Measurements from ENCODE around the gene HOOK2.
"Not testable (repeated sequence)": the region's sequence is repeated elsewhere in the genome, so short reads cannot be mapped to it uniquely, and the experiment has no call there.

The HOOK2 gene

GRCh38 chr19:12751635-12752034 lies 23.7 kb downstream of the HOOK2 start, which contains the start of gene BEST2:
Gene BEST2, plus strand, starts transcription at chr19:12751791. Its CDS starts 802 bp downstream, at chr19:12752593.
- DNase-seq = no peak

DNA sequence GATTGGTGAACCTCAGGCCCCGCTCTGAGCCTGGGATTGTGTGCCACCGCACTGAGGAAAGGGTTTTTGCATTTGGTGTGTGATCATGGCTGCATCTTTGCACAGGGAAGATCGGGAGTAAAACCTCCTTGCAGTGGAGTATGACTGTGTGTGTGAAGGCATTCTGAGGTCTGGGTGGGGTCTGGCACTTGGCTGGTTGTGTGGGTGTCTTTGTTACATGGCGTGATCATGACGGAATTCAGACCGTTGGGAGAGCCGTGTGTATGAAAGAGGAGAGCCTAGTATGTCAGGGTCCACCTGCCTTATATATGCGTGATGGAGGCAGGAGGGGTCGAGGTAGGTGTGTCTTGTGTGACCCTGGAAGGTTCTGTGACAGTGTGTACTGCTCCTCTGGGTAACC lies 24.5 kb downstream of the HOOK2 start:
- no peak for DNase-seq

GRCh38 chr19:12749938-12750521 lies 25.3 kb downstream of the HOOK2 start:
- DNase-seq = no peak

DNA sequence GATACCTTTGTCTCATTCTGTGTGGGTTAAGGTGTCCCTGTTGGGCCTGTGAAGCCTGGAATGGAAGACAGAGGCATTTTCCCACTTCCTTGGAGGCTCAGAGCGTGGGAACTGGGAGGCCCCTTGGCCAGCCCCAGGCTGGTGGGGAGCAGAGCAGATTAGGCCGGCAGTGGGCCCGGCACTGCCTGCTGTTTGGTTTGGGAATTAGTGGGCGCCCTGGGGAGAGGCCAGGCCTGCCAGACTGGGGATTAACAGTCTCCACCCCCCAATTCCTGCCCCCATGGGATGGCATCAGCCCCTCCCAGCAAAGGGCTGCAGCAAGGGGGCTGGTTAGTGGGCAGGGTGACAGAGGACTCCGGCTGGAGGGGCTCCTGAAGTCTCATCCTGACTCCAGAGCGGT lies 26.9 kb downstream of the HOOK2 start:
- DNase-seq = no peak

DNA sequence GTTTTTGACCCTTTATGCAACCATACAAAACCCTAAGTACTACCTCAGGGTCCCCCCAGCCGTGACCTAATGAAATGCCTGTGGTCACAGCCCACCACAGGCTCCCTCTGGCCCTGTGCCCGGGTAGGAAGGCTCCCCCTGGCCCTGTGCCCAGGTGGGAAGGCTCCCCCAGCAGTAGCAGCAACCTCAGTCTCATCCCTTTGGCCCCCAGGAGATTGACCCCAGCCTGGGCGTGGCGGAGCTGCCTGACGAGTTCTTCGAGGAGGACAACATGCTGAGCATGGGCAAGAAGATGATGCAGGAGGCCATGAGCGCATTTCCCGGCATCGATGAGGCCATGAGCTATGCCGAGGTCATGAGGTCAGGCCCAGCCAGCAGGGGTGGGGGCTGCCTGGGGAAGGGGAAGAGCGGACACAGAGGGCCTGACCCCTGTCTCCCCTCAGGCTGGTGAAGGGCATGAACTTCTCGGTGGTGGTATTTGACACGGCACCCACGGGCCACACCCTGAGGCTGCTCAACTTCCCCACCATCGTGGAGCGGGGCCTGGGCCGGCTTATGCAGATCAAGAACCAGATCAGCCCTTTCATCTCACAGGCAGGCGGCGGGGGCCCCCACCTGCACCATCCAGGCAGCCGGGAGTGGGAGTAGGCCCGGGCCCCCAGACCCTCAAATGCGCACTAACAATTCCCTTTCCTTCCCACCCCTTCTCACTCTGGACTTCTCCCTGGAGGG lies 30.0 kb downstream of the HOOK2 start:
- no peak for DNase-seq

DNA sequence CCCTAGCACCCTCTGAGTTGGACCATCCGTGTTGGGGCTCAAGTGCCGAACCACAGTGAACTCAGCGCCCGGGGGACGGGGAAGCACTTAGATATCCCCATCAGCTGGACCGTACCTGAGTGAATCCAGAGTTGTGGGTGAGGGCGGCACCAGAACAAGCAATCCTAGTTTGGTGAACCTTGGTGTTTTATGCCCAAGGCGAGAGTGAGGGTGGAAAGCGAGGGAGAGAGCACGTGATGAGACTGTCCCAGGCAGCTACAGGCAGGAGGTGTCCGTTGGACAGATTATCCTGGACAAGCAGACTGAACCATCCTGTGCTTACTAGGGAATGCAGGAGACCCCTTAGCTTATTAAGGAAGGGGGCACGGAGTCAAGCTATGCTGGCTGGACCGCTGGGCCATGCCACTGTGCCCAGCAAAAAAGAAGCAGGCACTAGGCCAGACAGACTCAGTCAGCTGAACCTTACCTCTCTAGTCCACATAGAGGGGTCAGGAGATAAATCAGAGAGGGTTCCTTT lies 37.5 kb downstream of the HOOK2 start:
- no peak for DNase-seq

DNA sequence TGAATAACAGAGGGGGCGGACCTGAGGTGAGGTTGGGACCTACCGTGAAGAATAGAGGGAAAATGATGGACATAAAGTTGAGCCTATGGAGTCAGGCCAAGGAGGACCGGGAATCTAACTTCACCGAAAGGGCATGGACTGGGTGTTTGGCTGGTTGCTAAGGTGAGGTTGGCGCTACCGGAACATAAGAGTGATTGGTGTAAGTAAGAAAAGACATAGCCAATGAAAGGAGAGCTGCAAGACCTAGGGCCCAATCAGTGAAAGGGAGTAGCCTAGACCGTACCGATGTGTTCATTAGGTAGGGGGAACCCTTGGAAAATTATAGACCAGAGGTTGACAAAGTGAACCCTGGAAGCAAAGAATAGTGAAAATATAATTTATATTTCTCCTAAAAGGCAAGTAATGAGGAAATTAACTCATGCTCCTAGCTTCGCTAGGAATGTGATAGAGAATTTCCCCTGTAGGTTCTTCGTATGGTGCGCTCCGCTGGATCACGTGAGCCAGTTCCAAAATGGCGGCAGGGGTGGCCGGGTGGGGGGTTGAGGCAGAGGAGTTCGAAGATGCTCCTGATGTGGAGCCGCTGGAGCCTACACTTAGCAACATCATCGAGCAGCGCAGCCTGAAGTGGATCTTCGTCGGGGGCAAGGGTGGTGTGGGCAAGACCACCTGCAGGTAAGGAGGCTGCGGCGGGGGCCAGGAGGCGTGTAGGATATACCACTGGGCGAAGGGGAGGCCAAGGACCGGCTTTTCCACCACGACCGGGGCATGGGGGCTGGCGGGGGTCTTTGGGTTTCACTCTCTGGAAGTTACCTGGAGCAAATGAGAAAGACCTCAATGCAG lies 38.1 kb downstream of the HOOK2 start, which contains the start of gene GET3:
Gene GET3, plus strand, starts transcription at position 503 of the 840 bp plus-strand sequence. Its CDS starts 9 bp downstream, at position 512.
- DNase-seq = peak; percentile 70 to 71

DNA sequence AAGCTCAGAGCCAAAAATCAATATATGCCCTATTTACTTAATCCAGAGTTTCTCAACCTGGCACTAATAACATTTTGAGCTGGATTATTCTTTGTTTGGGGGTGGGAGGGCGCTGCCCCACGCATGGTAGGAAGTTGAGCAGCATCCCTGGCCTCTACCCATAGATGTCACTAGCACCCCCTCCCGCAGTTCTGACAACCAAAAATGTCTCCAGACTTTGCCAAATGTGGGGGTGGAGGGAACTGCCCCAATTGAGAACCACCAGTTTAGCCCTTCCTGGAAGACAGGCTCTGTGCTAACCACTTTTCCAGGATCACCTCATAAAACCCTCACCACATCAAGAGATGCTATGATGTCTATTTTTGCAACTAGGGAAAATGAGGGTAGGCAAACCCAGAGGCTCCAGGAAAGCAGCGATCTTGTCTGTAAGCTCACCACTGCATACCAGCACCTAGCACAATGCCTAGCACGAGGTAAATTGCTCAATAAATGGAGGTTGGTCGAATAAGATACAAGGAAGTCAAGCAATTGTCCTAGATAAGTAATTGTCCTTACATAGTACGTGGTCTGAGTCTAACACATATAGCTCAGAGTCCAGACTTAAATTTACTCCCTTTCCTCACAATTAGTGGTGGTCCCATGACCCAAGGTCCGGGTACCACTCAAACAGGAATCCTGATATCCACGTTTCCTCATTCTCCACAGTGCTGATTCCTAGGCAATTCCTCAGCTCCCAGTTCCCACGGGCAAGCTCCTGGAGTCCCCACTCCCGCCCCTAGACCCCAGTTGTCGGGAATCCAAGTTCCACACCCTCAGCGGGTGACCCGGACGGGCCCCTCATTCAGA lies 41.8 kb downstream of the HOOK2 start:
- peak; percentile 45 to 57 for DNase-seq

GRCh38 chr19:12731337-12731736 lies 44.0 kb downstream of the HOOK2 start:
- DNase-seq = no peak

DNA sequence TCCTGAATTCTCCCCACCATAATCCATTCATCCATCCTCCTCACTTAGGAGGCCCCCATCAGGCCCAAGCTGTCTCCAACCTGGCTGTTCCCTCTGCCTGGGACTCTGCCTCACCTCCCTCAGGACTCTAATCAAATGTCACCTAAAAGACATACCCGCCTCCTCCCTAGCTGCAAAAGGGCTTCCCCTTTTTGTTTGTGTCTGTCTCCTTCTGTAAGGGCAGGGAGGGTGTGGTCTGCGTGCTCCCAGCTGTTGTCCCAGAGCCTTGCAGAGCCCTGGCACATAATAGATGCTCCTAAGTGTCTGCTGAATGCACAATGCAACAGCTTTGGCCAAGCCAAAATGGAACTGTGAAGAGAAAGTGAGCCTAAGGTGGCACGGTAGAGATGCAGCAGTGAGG lies 45.3 kb downstream of the HOOK2 start:
- no peak for DNase-seq

GRCh38 chr19:12727745-12728433 lies 47.5 kb downstream of the HOOK2 start:
- DNase-seq = no peak

GRCh38 chr19:12726988-12727316 lies 48.4 kb downstream of the HOOK2 start:
- no peak for DNase-seq

- DNase-seq = not testable (repeated sequence)
Measured at GRCh38 chr19:12725612-12726011, 49.7 kb downstream of the HOOK2 start.

DNA sequence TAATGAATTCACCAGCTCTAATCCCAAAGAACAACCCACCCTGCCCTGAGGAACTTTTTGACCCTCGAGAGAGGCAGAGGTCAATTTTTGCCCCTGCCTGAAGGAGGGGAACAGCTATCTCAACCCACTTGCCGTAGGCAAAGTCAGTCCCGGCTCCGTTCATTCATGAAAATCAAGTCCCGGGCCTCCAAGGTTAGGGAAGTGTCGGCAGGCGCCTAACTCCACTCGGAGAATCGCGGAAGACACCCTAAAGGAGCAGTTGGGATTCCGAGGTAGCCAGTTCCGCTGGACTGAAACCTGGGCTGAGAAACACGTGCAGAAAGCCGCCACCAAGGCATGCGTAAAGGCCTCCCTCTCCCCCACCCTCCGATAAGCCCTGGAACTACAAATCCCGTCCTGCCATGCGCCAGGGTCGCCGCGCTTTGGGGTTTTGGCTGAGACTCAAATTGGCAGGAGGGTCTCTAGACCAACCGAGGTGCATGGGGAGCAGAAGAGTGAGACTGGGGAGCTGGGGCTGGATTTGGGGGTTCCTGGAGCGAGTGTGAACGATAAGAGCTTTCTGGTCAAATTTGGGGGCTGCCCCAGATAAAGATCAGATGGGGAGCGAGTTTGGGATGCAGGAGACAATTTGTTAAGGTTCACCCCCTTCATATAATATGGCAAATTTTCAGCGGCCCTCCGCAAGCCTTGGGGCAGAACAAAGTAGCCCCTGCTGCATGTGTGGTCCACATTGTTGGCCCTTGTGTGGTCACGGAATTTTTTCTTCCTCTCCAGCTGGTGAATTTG lies 51.5 kb downstream of the HOOK2 start, which contains the start of gene TNPO2:
Gene TNPO2, minus strand, starts transcription at position 292 of the 786 bp plus-strand sequence. CDS start 2,955 bp downstream, outside the sequence.
- peak; percentile 74 for DNase-seq

DNA sequence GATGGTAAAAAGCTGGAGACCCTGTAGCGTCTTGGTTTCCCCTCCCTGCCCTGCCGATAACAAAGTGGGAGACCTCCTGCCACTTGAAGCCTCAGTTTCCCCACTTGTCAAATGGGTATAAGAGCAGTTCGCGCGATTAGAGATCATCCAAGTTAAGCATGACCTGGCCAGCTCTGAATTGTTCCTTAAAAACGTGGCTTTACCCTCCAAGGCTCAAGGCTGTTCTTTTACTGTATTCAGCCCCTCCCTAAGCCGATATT lies 52.0 kb downstream of the HOOK2 start:
- no peak for DNase-seq

DNA sequence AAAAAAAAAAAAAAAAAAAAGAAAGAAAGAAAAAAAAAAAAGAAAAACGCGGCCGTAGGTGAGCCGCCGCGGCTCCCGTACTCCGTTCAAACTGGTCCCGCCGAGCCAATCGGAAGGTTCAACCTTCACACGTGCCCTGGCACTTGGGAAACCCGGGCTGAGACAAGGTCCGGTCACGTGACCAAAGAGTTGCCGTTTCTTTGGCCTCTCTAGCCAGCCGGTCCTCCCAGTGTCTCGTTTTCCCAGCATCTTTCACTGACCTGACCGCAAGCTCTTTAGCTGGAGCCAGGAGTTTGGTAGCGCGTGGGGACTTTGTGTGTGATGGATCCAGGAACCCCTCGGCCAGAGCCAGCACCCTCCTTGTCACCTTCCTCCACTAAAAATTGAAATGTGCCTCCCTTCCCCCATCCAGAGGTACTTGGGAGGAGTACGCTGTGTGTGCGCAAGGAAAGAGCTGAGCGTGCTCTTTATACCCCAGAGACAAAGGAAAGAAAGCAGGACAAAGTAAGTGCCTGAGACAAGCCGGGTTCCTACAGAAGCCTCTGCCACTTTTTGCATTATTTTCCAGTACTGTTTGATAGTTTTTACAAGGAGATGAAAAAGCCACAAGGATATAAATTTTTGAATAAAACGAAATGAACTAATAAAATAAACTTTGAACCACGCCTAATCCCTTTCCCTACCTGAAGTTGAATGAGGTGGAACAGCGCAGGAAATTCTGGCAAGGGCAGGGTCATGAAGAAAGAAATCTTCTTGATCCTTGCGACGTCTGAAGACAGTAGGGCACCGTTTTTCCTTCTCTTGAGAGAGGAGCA lies 52.6 kb downstream of the HOOK2 start:
- peak; percentile 81 to 94 for DNase-seq

DNA sequence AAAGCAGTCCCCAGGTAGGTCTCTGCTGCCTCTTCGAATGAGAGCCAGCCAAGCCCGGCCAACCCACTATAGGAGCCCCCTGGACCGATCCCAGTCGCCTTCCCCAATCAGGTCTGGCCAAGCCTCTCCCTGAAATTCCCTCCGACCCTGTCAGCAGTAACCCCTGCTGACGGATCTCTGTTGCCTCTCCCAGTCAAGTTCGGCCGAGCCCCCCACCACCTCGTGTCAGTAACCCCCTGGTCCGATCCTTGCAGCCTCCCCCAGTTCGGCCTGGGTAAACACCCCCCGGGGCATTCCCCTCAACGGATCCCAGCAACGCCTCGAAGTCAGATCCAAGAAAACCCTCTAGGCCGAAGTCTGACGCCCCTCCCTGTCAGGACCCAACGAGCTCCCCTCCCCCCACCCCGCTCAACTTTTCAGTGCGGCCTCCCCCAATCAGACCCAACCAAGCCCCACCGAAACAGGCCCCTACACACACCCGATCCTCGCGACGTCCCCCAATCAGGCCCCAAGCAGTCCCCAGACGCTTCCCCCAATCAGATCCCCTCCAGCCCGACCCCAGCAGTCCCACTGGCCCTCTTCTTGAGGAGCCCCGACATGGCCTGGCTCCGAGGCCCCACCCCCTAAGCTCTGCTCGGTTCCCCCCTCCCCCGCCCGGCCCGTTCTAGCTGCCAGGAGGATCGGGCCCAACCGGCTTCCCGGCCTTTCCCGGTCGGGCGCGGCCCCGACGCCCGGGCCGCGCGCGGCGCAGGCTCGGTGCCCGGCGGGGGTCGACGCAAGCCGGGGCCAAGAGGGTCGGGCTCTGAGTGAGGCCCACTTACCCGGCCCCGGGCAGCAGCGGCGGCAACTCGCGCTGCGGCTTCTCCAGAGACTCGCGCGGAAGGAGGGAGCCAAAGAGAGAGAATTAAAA lies 53.4 kb downstream of the HOOK2 start:
- DNase-seq = peak; percentile 37 to 52

GRCh38 chr19:12720851-12721655 lies 54.3 kb downstream of the HOOK2 start:
- no peak for DNase-seq

Measured in stimulated activated CD4-positive, alpha-beta T cell treated with anti-CD3 and anti-CD28 coated beads, Interleukin-4, amount 100 ng/mL, for 4 hours (primary cell).